Lower leg skin (tissue), 3 donors: Measurements from ENCODE around the gene ATP9A.

Experiments used
- POLR2A ChIP-seq, 2 donors: fragments of 450-650 bp; IDR thresholded peaks; one replicate each; pipeline ENCODE4 v1.6.1; 2016 to 2017; ENCODE audit warnings: antibody characterized with exemption in 2 of 2, mild to moderate bottlenecking in 1 of 2, moderate library complexity in 1 of 2
- TF ChIP-seq, protein P1 (sequence below), 3 donors: fragments of 450-650 bp; IDR thresholded peaks; one replicate each; pipeline ENCODE4 v1.5.1; 2016; ENCODE audit warnings: antibody characterized with exemption in 3 of 3, mild to moderate bottlenecking in 3 of 3, moderate library complexity in 2 of 3

DNA sequence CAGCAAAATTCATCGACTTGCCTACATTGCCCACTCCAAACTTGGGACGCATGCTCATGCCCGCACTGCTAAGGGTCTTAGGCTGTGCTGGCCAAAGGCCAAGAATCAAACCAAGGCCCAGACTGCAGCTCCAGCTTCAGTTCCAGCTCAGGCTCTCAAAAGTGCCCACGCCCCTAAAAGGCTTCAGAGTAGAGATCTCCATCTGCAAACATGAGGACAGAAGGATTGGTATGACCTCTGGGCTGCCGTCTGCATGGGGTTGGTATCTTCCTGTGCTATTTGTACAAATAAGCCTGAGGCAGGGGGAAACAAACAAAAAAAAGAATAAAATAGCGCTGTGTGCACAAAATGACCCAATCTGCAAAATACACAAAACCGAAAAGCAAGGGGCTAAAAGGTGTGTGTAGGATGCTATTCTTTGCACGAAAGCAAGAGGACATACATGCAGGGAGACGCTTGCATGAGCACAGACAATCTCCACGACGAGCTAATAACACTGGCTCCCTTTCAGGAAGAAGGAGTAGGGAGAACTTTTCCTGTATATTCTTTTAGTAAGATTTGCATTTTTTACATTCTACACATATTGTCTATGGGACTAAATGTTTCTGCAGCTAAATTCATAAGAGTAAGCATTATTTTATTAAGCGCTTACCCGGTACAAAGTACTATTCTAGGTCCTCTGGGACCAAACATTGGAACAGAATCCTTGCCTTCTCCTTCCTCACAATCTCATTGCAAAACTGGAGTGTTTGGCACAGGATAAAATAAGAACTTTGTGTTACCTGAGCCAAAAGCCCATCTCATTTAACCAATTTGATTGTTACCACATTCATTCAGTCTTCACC is 33.1 kb downstream of the ATP9A start:
- TF ChIP-seq, protein P1, sequence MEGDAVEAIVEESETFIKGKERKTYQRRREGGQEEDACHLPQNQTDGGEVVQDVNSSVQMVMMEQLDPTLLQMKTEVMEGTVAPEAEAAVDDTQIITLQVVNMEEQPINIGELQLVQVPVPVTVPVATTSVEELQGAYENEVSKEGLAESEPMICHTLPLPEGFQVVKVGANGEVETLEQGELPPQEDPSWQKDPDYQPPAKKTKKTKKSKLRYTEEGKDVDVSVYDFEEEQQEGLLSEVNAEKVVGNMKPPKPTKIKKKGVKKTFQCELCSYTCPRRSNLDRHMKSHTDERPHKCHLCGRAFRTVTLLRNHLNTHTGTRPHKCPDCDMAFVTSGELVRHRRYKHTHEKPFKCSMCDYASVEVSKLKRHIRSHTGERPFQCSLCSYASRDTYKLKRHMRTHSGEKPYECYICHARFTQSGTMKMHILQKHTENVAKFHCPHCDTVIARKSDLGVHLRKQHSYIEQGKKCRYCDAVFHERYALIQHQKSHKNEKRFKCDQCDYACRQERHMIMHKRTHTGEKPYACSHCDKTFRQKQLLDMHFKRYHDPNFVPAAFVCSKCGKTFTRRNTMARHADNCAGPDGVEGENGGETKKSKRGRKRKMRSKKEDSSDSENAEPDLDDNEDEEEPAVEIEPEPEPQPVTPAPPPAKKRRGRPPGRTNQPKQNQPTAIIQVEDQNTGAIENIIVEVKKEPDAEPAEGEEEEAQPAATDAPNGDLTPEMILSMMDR (IDR thresholded peaks at IDR 0.05): no peak
- TF ChIP-seq POLR2A (IDR thresholded peaks at IDR 0.05): no peak
